ENCODE measurements around the gene UBTF. TPM values are rescaled to one million over a fixed set of nuclear protein-coding genes. Genes with fewer than 3 reads are reported as not detected.

The UBTF gene
- total and polyA plus RNA-seq, 9 of the 15 experiments (the other 6 are each of a cell fraction or from before 2014, with no cell fraction given), result 1.2 to 113 (median 83.6) TPM

DNA sequence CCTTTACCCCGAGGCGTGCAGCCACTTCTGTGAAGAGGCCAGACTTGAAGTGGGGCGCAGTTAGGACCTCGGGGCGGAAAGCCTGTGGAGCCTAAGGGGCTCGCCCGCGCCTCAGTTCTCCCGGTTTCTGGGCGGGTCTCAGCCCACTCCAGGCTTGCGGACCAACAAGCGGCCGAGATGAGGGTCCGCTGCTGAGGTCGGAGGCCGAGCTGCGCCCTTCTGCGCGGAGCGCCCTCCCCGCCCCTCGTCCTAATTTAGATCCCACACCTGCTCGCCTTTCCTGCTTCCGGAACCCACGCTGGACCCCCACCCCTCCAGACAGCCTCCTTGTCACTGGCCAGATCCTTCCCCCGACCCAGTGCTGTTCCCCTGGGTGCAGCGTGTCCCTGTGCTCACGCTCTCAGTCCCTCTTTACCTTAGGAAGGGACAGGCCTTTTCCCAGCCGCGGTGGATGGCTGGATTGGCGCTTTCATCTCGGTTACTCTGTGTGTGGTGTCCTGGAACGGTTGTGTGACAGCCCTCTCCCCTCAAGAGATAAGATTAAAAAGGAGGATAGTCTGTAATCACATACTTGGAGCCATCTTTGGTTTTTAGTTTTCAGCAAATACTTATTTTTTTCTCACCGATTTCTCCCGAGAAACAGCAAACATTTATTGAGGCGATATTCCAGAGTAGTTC, 18.9 kb downstream of the UBTF start (continued):
- TF ChIP-seq, protein P1, sequence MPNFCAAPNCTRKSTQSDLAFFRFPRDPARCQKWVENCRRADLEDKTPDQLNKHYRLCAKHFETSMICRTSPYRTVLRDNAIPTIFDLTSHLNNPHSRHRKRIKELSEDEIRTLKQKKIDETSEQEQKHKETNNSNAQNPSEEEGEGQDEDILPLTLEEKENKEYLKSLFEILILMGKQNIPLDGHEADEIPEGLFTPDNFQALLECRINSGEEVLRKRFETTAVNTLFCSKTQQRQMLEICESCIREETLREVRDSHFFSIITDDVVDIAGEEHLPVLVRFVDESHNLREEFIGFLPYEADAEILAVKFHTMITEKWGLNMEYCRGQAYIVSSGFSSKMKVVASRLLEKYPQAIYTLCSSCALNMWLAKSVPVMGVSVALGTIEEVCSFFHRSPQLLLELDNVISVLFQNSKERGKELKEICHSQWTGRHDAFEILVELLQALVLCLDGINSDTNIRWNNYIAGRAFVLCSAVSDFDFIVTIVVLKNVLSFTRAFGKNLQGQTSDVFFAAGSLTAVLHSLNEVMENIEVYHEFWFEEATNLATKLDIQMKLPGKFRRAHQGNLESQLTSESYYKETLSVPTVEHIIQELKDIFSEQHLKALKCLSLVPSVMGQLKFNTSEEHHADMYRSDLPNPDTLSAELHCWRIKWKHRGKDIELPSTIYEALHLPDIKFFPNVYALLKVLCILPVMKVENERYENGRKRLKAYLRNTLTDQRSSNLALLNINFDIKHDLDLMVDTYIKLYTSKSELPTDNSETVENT (CRISPR knock-in tag; IDR thresholded peaks at IDR 0.05), result peak; percentile 68; the same call in 1 of the 2 replicates
- no peak for TF ChIP-seq ZNF408 (CRISPR knock-in tag; IDR thresholded peaks at IDR 0.05; ENCODE audit: low read depth)
- no peak for TF ChIP-seq TSC22D4 (tag; IDR thresholded peaks at IDR 0.05)
- TF ChIP-seq, protein P2, sequence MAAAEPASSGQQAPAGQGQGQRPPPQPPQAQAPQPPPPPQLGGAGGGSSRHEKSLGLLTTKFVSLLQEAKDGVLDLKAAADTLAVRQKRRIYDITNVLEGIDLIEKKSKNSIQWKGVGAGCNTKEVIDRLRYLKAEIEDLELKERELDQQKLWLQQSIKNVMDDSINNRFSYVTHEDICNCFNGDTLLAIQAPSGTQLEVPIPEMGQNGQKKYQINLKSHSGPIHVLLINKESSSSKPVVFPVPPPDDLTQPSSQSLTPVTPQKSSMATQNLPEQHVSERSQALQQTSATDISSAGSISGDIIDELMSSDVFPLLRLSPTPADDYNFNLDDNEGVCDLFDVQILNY (CRISPR knock-in tag; IDR thresholded peaks at IDR 0.05), result peak; percentile 55; the same call in 1 of the 2 replicates
- TF ChIP-seq FOXK2 (conservative IDR thresholded peaks at IDR 0.05 in 1 of 2, IDR thresholded peaks at IDR 0.05 in 1 of 2; ENCODE audit: low read depth in 2 of 2), result no peak
- TF ChIP-seq, protein P3, sequence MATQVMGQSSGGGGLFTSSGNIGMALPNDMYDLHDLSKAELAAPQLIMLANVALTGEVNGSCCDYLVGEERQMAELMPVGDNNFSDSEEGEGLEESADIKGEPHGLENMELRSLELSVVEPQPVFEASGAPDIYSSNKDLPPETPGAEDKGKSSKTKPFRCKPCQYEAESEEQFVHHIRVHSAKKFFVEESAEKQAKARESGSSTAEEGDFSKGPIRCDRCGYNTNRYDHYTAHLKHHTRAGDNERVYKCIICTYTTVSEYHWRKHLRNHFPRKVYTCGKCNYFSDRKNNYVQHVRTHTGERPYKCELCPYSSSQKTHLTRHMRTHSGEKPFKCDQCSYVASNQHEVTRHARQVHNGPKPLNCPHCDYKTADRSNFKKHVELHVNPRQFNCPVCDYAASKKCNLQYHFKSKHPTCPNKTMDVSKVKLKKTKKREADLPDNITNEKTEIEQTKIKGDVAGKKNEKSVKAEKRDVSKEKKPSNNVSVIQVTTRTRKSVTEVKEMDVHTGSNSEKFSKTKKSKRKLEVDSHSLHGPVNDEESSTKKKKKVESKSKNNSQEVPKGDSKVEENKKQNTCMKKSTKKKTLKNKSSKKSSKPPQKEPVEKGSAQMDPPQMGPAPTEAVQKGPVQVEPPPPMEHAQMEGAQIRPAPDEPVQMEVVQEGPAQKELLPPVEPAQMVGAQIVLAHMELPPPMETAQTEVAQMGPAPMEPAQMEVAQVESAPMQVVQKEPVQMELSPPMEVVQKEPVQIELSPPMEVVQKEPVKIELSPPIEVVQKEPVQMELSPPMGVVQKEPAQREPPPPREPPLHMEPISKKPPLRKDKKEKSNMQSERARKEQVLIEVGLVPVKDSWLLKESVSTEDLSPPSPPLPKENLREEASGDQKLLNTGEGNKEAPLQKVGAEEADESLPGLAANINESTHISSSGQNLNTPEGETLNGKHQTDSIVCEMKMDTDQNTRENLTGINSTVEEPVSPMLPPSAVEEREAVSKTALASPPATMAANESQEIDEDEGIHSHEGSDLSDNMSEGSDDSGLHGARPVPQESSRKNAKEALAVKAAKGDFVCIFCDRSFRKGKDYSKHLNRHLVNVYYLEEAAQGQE (IDR thresholded peaks at IDR 0.05; ENCODE audit: borderline replicate concordance), result no peak
- TF ChIP-seq, protein P3 (CRISPR knock-in tag; IDR thresholded peaks at IDR 0.05; ENCODE audit: low read depth), result no peak
- no peak for TF ChIP-seq DMBX1 (CRISPR knock-in tag; IDR thresholded peaks at IDR 0.05; ENCODE audit: borderline replicate concordance)
- TF ChIP-seq, protein P4, sequence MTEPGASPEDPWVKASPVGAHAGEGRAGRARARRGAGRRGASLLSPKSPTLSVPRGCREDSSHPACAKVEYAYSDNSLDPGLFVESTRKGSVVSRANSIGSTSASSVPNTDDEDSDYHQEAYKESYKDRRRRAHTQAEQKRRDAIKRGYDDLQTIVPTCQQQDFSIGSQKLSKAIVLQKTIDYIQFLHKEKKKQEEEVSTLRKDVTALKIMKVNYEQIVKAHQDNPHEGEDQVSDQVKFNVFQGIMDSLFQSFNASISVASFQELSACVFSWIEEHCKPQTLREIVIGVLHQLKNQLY (CRISPR knock-in tag; conservative IDR thresholded peaks at IDR 0.05), result 0 out of 4 replicates have a peak, but pooled peaks of 1 of the 2 experiments have one; percentile 70
- peak; percentile 42 for TF ChIP-seq SAP30 (IDR thresholded peaks at IDR 0.05; ENCODE audit: borderline replicate concordance, insufficient read depth, low read depth, low read length, poor library complexity, severe bottlenecking)
- TF ChIP-seq, protein P5, sequence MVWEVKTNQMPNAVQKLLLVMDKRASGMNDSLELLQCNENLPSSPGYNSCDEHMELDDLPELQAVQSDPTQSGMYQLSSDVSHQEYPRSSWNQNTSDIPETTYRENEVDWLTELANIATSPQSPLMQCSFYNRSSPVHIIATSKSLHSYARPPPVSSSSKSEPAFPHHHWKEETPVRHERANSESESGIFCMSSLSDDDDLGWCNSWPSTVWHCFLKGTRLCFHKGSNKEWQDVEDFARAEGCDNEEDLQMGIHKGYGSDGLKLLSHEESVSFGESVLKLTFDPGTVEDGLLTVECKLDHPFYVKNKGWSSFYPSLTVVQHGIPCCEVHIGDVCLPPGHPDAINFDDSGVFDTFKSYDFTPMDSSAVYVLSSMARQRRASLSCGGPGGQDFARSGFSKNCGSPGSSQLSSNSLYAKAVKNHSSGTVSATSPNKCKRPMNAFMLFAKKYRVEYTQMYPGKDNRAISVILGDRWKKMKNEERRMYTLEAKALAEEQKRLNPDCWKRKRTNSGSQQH (CRISPR knock-in tag; IDR thresholded peaks at IDR 0.05), result 0 out of 2 replicates have a peak, but pooled peaks have one; percentile 38
- 0 out of 2 replicates have a peak, but pooled peaks have one; percentile 63 for TF ChIP-seq MED1 (CRISPR knock-in tag; IDR thresholded peaks at IDR 0.05; ENCODE audit: borderline replicate concordance)

All from K562 (cell line).